Caco-2 (cell line): ENCODE results near the gene DAB1. TPM values are rescaled to one million over a fixed set of nuclear protein-coding genes. Genes with fewer than 3 reads are reported as not detected.

Source experiments
- BruUV-seq: library from RNA; stranded (reverse); fragments of 400-500 nt; replicated peaks from 2 replicates; lab custom pipeline; 2021; lab: Mats Ljungman, UMichigan
- CTCF ChIA-PET: fragments of 300-600 bp; sonication (Branson Sonifier 250); formaldehyde crosslinking; loops from one replicate; lab custom pipeline; 2022; ENCODE audit warnings: antibody characterized with exemption; lab: Charles Lee
- POLR2A ChIA-PET: fragments of 300-600 bp; sonication (Branson Sonifier 250); formaldehyde crosslinking; loops from one replicate; lab custom pipeline; 2022; ENCODE audit warnings: antibody characterized with exemption; lab: Charles Lee
- DNase-seq, 2 experiments: peaks; one replicate each; pipeline versions ENCODE4 v3.0.0 to v3.0.0-alpha.2; 2020 to 2022
- H3K27me3 ChIP-seq: replicated peaks from 2 replicates; pipeline ENCODE4 v1.6.0; 2011; ENCODE audit warnings: low read length; ENCODE audit not compliant: control insufficient read depth, insufficient read depth
- H3K36me3 ChIP-seq: 2 replicates; pipeline ENCODE4 v1.5.1; 2011; ENCODE audit warnings: low read length; ENCODE audit not compliant: control insufficient read depth, insufficient read depth
- H3K4me1 ChIP-seq: fragments of 250-450 bp; sonication (Bioruptor Pico); 2 replicates; pipeline ENCODE4 v1.5.1; 2020; ENCODE audit warnings: mild to moderate bottlenecking
- H3K4me3 ChIP-seq: 2 replicates; pipeline ENCODE4 v1.5.1; 2011; ENCODE audit warnings: low read depth, mild to moderate bottlenecking, control low read depth, low read length
- H3K9me3 ChIP-seq: fragments of 250-450 bp; sonication (Bioruptor Pico); 2 replicates; pipeline ENCODE4 v1.5.1; 2020; ENCODE audit warnings: mild to moderate bottlenecking, moderate library complexity
- H3K27ac Mint-ChIP-seq: one replicate; pipeline ENCODE4 v1.8.0; 2022; ENCODE audit warnings: mixed read lengths; ENCODE audit not compliant: unreplicated experiment
- H3K27me3 Mint-ChIP-seq: one replicate; pipeline ENCODE4 v1.8.0; 2022; ENCODE audit warnings: mixed read lengths; ENCODE audit not compliant: insufficient read depth, unreplicated experiment
- H3K36me3 Mint-ChIP-seq: one replicate; pipeline ENCODE4 v1.8.0; 2022; ENCODE audit warnings: mild to moderate bottlenecking, mixed read lengths; ENCODE audit not compliant: insufficient read depth, unreplicated experiment
- H3K4me1 Mint-ChIP-seq: one replicate; pipeline ENCODE4 v1.8.0; 2022; ENCODE audit warnings: low read depth, mixed read lengths; ENCODE audit not compliant: unreplicated experiment
- H3K4me3 Mint-ChIP-seq: one replicate; pipeline ENCODE4 v1.8.0; 2022; ENCODE audit warnings: mild to moderate bottlenecking, moderate library complexity, mixed read lengths; ENCODE audit not compliant: unreplicated experiment
- H3K9me3 Mint-ChIP-seq: one replicate; pipeline ENCODE4 v1.8.0; 2022; ENCODE audit warnings: mixed read lengths; ENCODE audit not compliant: unreplicated experiment
- CTCF ChIP-seq, 2 experiments: fragments of 200-600 bp in 1 of 2; IDR thresholded peaks; 1 replicate in 1 of 2; 2 replicates in 1 of 2; pipeline versions ENCODE4 v1.5.1 to v1.8.0; 2011 to 2022; ENCODE audit warnings: antibody characterized with exemption in 1 of 2, control low read depth in 1 of 2, inconsistent platforms in 1 of 2, low read depth in 1 of 2, low read length in 1 of 2, mild to moderate bottlenecking in 1 of 2, moderate library complexity in 1 of 2; ENCODE audit not compliant: insufficient read depth in 1 of 2, severe bottlenecking in 1 of 2, unreplicated experiment in 1 of 2
- intact Hi-C: fragments of 100-400 bp; cut with micrococcal nuclease; formaldehyde crosslinking; loops from one replicate; pipeline ENCODE4 v1.10.0; 2022; ENCODE audit not compliant: unreplicated experiment
- total RNA-seq: library from RNA; stranded (reverse); gene quantifications from 2 replicates; pipeline ENCODE4 v1.2.3, GENCODE V29; 2022

Gene DAB1
- total RNA-seq, 1 experiment from 2014 or later: 0.32 TPM

- H3K4me3 ChIP-seq: no peak overlapping the region
- H3K27me3 ChIP-seq: no peaks in the 10 kb centered on the region
- intact Hi-C loops: no loop called here
- Mint-ChIP-seq H3K4me1 (peaks cover 8% of the 10 kb centered on the region), H3K27ac (no peak overlapping the region), H3K36me3 (no peaks in the 10 kb centered on the region), H3K9me3 (no peaks in the 10 kb centered on the region), H3K4me3 (no peak overlapping the region), H3K27me3 (no peaks in the 10 kb centered on the region)
- DNase-seq: no peak
- H3K36me3 ChIP-seq: no peaks in the 10 kb centered on the region
- H3K9me3 ChIP-seq: no peaks in the 10 kb centered on the region
- ChIA-PET CTCF (interaction anchor here (1.0 kb wide), 1 partner anchor 348 kb away, joined by 6 read pairs; no protein-coding TSS in a partner anchor), POLR2A (no interaction called here)
- BruUV-seq: no TSS peak
- no peak for TF ChIP-seq CTCF (IDR thresholded peaks at IDR 0.05; ENCODE audit: insufficient read depth in 1 of 2, low read depth in 1 of 2, low read length in 1 of 2, severe bottlenecking in 1 of 2, unreplicated experiment in 1 of 2)
- H3K4me1 ChIP-seq: peaks cover 8% of the 10 kb centered on the region; the same call in 1 of the 2 replicates
Measured at GRCh38 chr1:57179001-57179400, 244.9 kb downstream of the DAB1 start.

- Histone ChIP-seq H3K9me3 (no peaks in the 10 kb centered on the region), H3K4me1 (peaks cover 8% of the 10 kb centered on the region; the same call in 1 of the 2 replicates), H3K36me3 (no peaks in the 10 kb centered on the region), H3K4me3 (no peak overlapping the region), H3K27me3 (no peaks in the 10 kb centered on the region)
- H3K27ac Mint-ChIP-seq: no peak overlapping the region
- H3K9me3 Mint-ChIP-seq: no peaks in the 10 kb centered on the region
- no peak for DNase-seq
- no peaks in the 10 kb centered on the region for H3K36me3 Mint-ChIP-seq
- ChIA-PET POLR2A (no interaction called here), CTCF (no interaction called here)
- TF ChIP-seq CTCF (IDR thresholded peaks at IDR 0.05; ENCODE audit: insufficient read depth in 1 of 2, low read depth in 1 of 2, low read length in 1 of 2, severe bottlenecking in 1 of 2, unreplicated experiment in 1 of 2): no peak
- peaks cover 3% of the 10 kb centered on the region for H3K4me1 Mint-ChIP-seq
- no TSS peak for BruUV-seq
- no peak overlapping the region for H3K4me3 Mint-ChIP-seq
- intact Hi-C loops: no loop called here
- H3K27me3 Mint-ChIP-seq: no peaks in the 10 kb centered on the region
Measured at GRCh38 chr1:57175506-57175905, 248.4 kb downstream of the DAB1 start.

DNA sequence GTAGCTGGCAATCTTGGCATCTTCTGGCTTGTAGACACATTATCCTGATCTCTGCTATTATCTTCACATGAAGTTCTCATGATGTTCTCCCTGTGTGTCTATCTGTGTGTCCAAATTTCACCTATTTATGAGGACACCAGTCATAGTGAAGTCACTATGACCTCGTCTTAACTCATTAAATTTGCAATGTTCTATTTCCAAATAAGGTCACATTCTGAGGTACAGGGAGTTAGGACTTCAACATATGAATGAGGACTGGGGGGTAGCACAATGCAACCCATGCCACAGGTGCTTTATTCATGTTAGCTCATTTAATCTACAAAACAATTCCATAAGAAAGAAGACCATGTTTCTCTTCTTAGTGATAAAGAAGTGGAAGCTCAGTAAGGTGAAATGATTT, 251.8 kb downstream of the DAB1 start:
- Mint-ChIP-seq H3K4me1 (peaks cover 29% of the 10 kb centered on the region), H3K27ac (no peak overlapping the region), H3K9me3 (no peaks in the 10 kb centered on the region), H3K4me3 (no peak overlapping the region), H3K27me3 (no peaks in the 10 kb centered on the region), H3K36me3 (no peaks in the 10 kb centered on the region)
- H3K36me3 ChIP-seq: no peaks in the 10 kb centered on the region
- ChIA-PET POLR2A (no interaction called here), CTCF (no interaction called here)
- no peak overlapping the region for H3K4me3 ChIP-seq
- peaks cover 18% of the 10 kb centered on the region; the same call in 1 of the 2 replicates for H3K4me1 ChIP-seq
- no TSS peak for BruUV-seq
- no peaks in the 10 kb centered on the region for H3K27me3 ChIP-seq
- no peak for TF ChIP-seq CTCF (IDR thresholded peaks at IDR 0.05; ENCODE audit: insufficient read depth in 1 of 2, low read depth in 1 of 2, low read length in 1 of 2, severe bottlenecking in 1 of 2, unreplicated experiment in 1 of 2)
- no peak for DNase-seq
- intact Hi-C loops: no loop called here
- H3K9me3 ChIP-seq: no peaks in the 10 kb centered on the region
